B cell (primary cell): ENCODE results near the gene EHD1. TPM values are rescaled to one million over a fixed set of nuclear protein-coding genes. Genes with fewer than 3 reads are reported as not detected.

Source experiments
- ATAC-seq: fragments of 200-7000 bp; cut with Tn5 transposase; one replicate; pipeline ENCODE4 v1.10.0; 2021; ENCODE audit warnings: low read depth, mild to moderate bottlenecking, moderate number of reproducible peaks, moderate library complexity
- CTCF ChIA-PET: fragments of 350-600 bp; sonication (Branson Sonifier 250); formaldehyde crosslinking; loops from one replicate; lab custom pipeline; 2021; ENCODE audit warnings: antibody characterized with exemption, inconsistent platforms; lab: Charles Lee
- POLR2A ChIA-PET: fragments of 350-600 bp; sonication (Branson Sonifier 250); formaldehyde crosslinking; loops from one replicate; lab custom pipeline; 2021; ENCODE audit warnings: antibody characterized with exemption; lab: Charles Lee
- DNase-seq: peaks from one replicate; pipeline ENCODE4 v3.0.0; 2013
- H2AFZ ChIP-seq: 2 replicates; pipeline ENCODE4 v1.6.1; 2012; ENCODE audit warnings: mild to moderate bottlenecking, low read depth, low read length; ENCODE audit not compliant: insufficient read depth, poor library complexity, severe bottlenecking
- H3K27ac ChIP-seq, 2 donors: 1 replicate in 1 of 2; 2 replicates in 1 of 2; pipeline ENCODE4 v1.5.1; 2012 to 2013; ENCODE audit warnings: low read length in 2 of 2, mild to moderate bottlenecking in 2 of 2, moderate library complexity in 1 of 2
- H3K27me3 ChIP-seq, 4 experiments: fragments of 200-600 bp in 1 of 4; sonication (generic) in 1 of 4; replicated peaks in 1 of 4; 1 replicate in 2 of 4; 2 replicates in 2 of 4; pipeline versions ENCODE4 v1.6.1 to v1.7.0; 2013 to 2016; ENCODE audit warnings: low read length in 3 of 4, mild to moderate bottlenecking in 2 of 4, mixed read lengths in 1 of 4, moderate library complexity in 1 of 4; ENCODE audit not compliant: insufficient read depth in 4 of 4, control insufficient read depth in 3 of 4; ENCODE audit errors: control extremely low read depth in 1 of 4
- H3K36me3 ChIP-seq, 2 experiments: replicated peaks in 1 of 2; 1 replicate in 1 of 2; 2 replicates in 1 of 2; pipeline versions ENCODE4 v1.6.1 to v1.7.1; 2013; ENCODE audit warnings: low read length in 1 of 2; ENCODE audit not compliant: insufficient read depth in 2 of 2, control insufficient read depth in 1 of 2; ENCODE audit errors: control extremely low read depth in 1 of 2, extremely low read depth in 1 of 2
- H3K4me1 ChIP-seq, 2 donors: fragments of 200-600 bp in 1 of 2; sonication (generic) in 1 of 2; 1 replicate in 1 of 2; 2 replicates in 1 of 2; pipeline versions ENCODE4 v1.5.1 to v1.6.1; 2013 to 2017; ENCODE audit warnings: low read length in 2 of 2; ENCODE audit not compliant: control insufficient read depth in 2 of 2, insufficient read depth in 2 of 2
- H3K4me2 ChIP-seq: replicated peaks from 2 replicates; pipeline ENCODE3; 2012; ENCODE audit warnings: mild to moderate bottlenecking, low read depth, low read length; ENCODE audit not compliant: poor library complexity, severe bottlenecking
- H3K4me3 ChIP-seq, 5 experiments: fragments of 200-600 bp in 1 of 5; sonication (generic) in 1 of 5; 1 replicate in 3 of 5; 2 replicates in 2 of 5; pipeline versions ENCODE4 v1.5.1 to v1.7.0; 2011 to 2016; ENCODE audit warnings: low read length in 4 of 5, mild to moderate bottlenecking in 4 of 5, low read depth in 2 of 5, control low read depth in 1 of 5, moderate library complexity in 1 of 5; ENCODE audit not compliant: insufficient read depth in 1 of 5; ENCODE audit errors: control extremely low read depth in 1 of 5, extremely low read depth in 1 of 5
- H3K79me2 ChIP-seq: fragments of 200-600 bp; sonication (generic); one replicate; pipeline ENCODE4 v1.6.0; 2016; ENCODE audit warnings: low read length; ENCODE audit not compliant: control insufficient read depth, insufficient read depth
- H3K9ac ChIP-seq: fragments of 200-600 bp; sonication (generic); 2 replicates; pipeline ENCODE4 v1.6.1; 2017; ENCODE audit warnings: mild to moderate bottlenecking, low read length, moderate library complexity
- H3K9me3 ChIP-seq, 3 donors: one replicate each; pipeline versions ENCODE4 v1.6.1 to v1.7.1; 2013; ENCODE audit warnings: low read length in 2 of 3; ENCODE audit not compliant: control insufficient read depth in 2 of 3, insufficient read depth in 1 of 3; ENCODE audit errors: control extremely low read depth in 1 of 3
- H4K20me1 ChIP-seq: 2 replicates; pipeline ENCODE4 v1.6.0; 2012; ENCODE audit warnings: mild to moderate bottlenecking, low read length; ENCODE audit not compliant: insufficient read depth, control insufficient read depth, poor library complexity, severe bottlenecking
- H3K27ac Mint-ChIP-seq: one replicate; pipeline ENCODE4 v1.8.0; 2021; ENCODE audit warnings: mixed read lengths
- H3K27me3 Mint-ChIP-seq: one replicate; pipeline ENCODE4 v1.8.0; 2021; ENCODE audit warnings: mixed read lengths
- H3K4me1 Mint-ChIP-seq: one replicate; pipeline ENCODE4 v1.8.0; 2021; ENCODE audit warnings: mixed read lengths
- H3K4me3 Mint-ChIP-seq: one replicate; pipeline ENCODE4 v1.8.0; 2021; ENCODE audit warnings: mixed read lengths
- H3K9me3 Mint-ChIP-seq: one replicate; pipeline ENCODE4 v1.8.0; 2022; ENCODE audit warnings: mixed read lengths; ENCODE audit not compliant: insufficient read depth
- EZH2 ChIP-seq: IDR thresholded peaks from 2 replicates; pipeline ENCODE4 v1.6.1; 2012; ENCODE audit warnings: borderline replicate concordance, low read depth, mild to moderate bottlenecking, moderate library complexity, low read length; ENCODE audit not compliant: insufficient read depth, poor library complexity, severe bottlenecking
- WGBS: methylation state at CpG from one replicate; pipeline ENCODE4 v1.1.5; 2013; ENCODE audit warnings: missing lambda C conversion rate; ENCODE audit not compliant: insufficient coverage; 5-methylcytosine and 5-hydroxymethylcytosine counted together
- intact Hi-C: fragments of 100-400 bp; cut with micrococcal nuclease; formaldehyde crosslinking; loops from one replicate; pipeline ENCODE4 v1.10.0; 2022
- polyA plus RNA-seq: library from polyadenylated mRNA; depleted of rRNA; stranded (reverse); fragments of >200 nt; gene quantifications from 2 replicates; pipeline ENCODE4 v1.2.3, GENCODE V29; 2012
- total RNA-seq, 2 donors: library from RNA; stranded (reverse); fragments of 120-200 nt in 1 of 2; gene quantifications; 1 replicate in 1 of 2; 2 replicates in 1 of 2; pipeline versions ENCODE4 v1.2.3 to v1.2.4, GENCODE V29; 2013 to 2022
- TF ChIP-seq, protein P1 (sequence below): fragments of 200-600 bp; IDR thresholded peaks from one replicate; pipeline ENCODE4 v1.8.0; 2022; ENCODE audit warnings: antibody characterized with exemption, mild to moderate bottlenecking

The EHD1 gene
- total and polyA plus RNA-seq, 2 donors (not counting 1 experiment from before 2014, with no cell fraction given): 208 to 280 TPM

DNA sequence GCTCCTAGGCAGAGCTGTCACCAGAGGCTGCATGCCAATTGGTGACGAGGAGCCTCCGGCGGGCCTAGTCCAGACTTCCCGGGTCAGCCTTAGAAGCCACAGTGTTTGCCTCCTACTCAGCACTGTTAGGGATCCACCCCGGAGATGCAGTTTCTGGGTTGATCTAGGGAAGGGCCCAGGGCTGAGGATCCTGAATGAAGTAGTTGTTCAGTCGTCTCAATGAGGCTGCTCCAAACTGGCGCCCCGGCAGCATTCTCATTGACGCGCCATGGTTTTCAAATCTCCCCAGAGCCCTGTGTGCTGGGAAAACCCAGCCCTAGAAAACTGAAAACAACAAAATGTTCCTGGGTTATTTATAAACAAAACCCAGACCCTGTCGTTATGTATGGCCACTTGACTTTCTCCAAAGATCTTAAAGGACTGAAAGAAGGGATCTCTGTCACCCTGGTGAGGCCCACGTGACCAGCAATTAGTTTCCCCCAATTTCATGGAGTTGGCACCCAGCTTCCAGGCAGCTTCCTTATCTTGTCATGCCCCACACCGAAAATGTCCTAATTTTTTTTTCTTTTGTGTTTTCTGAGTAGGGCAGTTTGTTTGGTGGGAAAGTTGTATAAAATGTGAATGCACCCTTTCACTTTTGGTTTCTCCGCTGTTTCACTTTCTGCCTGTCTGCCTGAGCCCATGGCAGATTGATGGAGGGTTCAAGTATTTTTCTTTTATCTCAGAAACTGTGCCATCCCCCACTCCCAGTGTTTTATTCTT is 2.0 kb upstream of the EHD1 start:
- Histone ChIP-seq H3K9ac (peak overlapping the region; percentile 45), H3K9me3 (peaks cover 0 to 4% (median 0%) of the 10 kb centered on the region in 3 donors), H3K27ac (peak overlapping the region; percentile 86 to 99), H3K27me3 (no peaks in the 10 kb centered on the region), H2AFZ (peak overlapping the region; percentile 9), H3K36me3 (peaks cover 0 to 4% of the 10 kb centered on the region in 2 experiments), H4K20me1 (peaks cover 29% of the 10 kb centered on the region), H3K4me2 (peak overlapping the region; percentile 96), H3K4me1 (peaks cover 38 to 45% of the 10 kb centered on the region in 2 donors), H3K4me3 (peak overlapping the region; percentile 6 to 29 (median 20)), H3K79me2 (peaks cover 30% of the 10 kb centered on the region)
- ChIA-PET CTCF (interaction anchor here (1.4 to 30.2 kb wide), 2 partner anchors 14 to 24 kb away, joined by 7 to 1254 read pairs; partner anchors contain the start of gene CDC42BPG), POLR2A (interaction anchor here (0.6 to 10.0 kb wide), 5 partner anchors 8 to 602 kb away, joined by 3 to 158 read pairs (median 4); no protein-coding TSS in a partner anchor)
- Mint-ChIP-seq H3K27me3 (no peaks in the 10 kb centered on the region), H3K4me1 (peaks cover 52% of the 10 kb centered on the region), H3K4me3 (peak overlapping the region; percentile 95), H3K9me3 (no peaks in the 10 kb centered on the region), H3K27ac (peak overlapping the region; percentile 83)
- WGBS: 67% methylated on average over 8 of the region's 14 CpGs
- no peak for ATAC-seq
- intact Hi-C loops: loop anchor here (1.0 kb wide), 1 partner anchor 8 kb away; no protein-coding TSS in a partner anchor
- peak; percentile 72 for DNase-seq
- TF ChIP-seq, protein P1, sequence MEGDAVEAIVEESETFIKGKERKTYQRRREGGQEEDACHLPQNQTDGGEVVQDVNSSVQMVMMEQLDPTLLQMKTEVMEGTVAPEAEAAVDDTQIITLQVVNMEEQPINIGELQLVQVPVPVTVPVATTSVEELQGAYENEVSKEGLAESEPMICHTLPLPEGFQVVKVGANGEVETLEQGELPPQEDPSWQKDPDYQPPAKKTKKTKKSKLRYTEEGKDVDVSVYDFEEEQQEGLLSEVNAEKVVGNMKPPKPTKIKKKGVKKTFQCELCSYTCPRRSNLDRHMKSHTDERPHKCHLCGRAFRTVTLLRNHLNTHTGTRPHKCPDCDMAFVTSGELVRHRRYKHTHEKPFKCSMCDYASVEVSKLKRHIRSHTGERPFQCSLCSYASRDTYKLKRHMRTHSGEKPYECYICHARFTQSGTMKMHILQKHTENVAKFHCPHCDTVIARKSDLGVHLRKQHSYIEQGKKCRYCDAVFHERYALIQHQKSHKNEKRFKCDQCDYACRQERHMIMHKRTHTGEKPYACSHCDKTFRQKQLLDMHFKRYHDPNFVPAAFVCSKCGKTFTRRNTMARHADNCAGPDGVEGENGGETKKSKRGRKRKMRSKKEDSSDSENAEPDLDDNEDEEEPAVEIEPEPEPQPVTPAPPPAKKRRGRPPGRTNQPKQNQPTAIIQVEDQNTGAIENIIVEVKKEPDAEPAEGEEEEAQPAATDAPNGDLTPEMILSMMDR: no peak
- TF ChIP-seq EZH2: no peak
